HepG2 (cell line): ENCODE measurements around the gene TNFSF10. TPM values are rescaled to one million over a fixed set of nuclear protein-coding genes. Genes with fewer than 3 reads are reported as not detected.

ENCODE experiments used
- ATAC-seq: fragments of 200-7000 bp; cut with Tn5 transposase; 3 replicates; pipeline ENCODE4 v1.9.1; 2020; ENCODE audit warnings: mild to moderate bottlenecking, moderate library complexity
- BruUV-seq: library from RNA; stranded (reverse); fragments of 400-500 nt; replicated peaks from 2 replicates; lab custom pipeline; 2021; lab: Mats Ljungman, UMichigan
- CTCF ChIA-PET: fragments of 300-600 bp; formaldehyde crosslinking; extraction: SDS; loops from one replicate; lab custom pipeline; 2021; ENCODE audit warnings: low total read pairs, inconsistent platforms, low intra/inter-chr PET ratio; lab: Yijun Ruan, JAX
- POLR2A ChIA-PET: fragments of 350-600 bp; sonication (Branson Sonifier 250); formaldehyde crosslinking; loops from one replicate; lab custom pipeline; 2020; ENCODE audit warnings: antibody characterized with exemption, inconsistent platforms; lab: Yijun Ruan, JAX
- DNase-seq: peaks from one replicate; pipeline ENCODE4 v3.0.0-alpha.2; 2015; ENCODE audit warnings: low spot score
- FAIRE-seq: peaks from 3 replicates; lab custom pipeline; 2011; peaks lifted over from hg19 to GRCh38; lab: Jason Lieb, UNC
- H2AFZ ChIP-seq: one replicate; pipeline ENCODE4 v1.6.1; 2011; ENCODE audit warnings: low read length, inconsistent platforms
- H3K27ac ChIP-seq: fragments of 300-600 bp; 3 replicates; pipeline ENCODE4 v1.8.0; 2011; ENCODE audit warnings: mixed run types, mild to moderate bottlenecking, mixed read lengths, low read length, inconsistent platforms; ENCODE audit not compliant: insufficient read depth; ENCODE audit errors: extremely low read length
- H3K27me3 ChIP-seq, 2 experiments: fragments of 200-600 bp in 1 of 2; 2 replicates in 1 of 2; 3 replicates in 1 of 2; pipeline versions ENCODE4 v1.6.0 to v1.8.0; 2011; ENCODE audit warnings: low read length in 2 of 2, mild to moderate bottlenecking in 2 of 2, moderate library complexity in 2 of 2, inconsistent platforms in 1 of 2; ENCODE audit not compliant: insufficient read depth in 2 of 2, control insufficient read depth in 1 of 2
- H3K36me3 ChIP-seq, 2 experiments: fragments of 200-600 bp in 1 of 2; replicated peaks in 1 of 2; 2 replicates in 1 of 2; 3 replicates in 1 of 2; pipeline versions ENCODE4 v1.5.1 to v1.8.0; 2011; ENCODE audit warnings: low read length in 2 of 2, inconsistent platforms in 1 of 2; ENCODE audit not compliant: insufficient read depth in 2 of 2, control insufficient read depth in 1 of 2
- H3K4me1 ChIP-seq: 2 replicates; pipeline ENCODE4 v1.5.1; 2012; ENCODE audit warnings: low read length, inconsistent platforms; ENCODE audit not compliant: insufficient read depth
- H3K4me2 ChIP-seq: 2 replicates; pipeline ENCODE4 v1.6.0; 2011; ENCODE audit warnings: low read depth, low read length, inconsistent platforms
- H3K4me3 ChIP-seq, 3 experiments: fragments of 200-600 bp in 1 of 3; sonication (generic), shearing (Covaris generic) in 1 of 3; replicated peaks in 1 of 3; 2 replicates each; pipeline ENCODE4 v1.5.1; 2011 to 2016; ENCODE audit warnings: low read length in 3 of 3, inconsistent platforms in 2 of 3, low read depth in 2 of 3, mild to moderate bottlenecking in 2 of 3, control low read depth in 1 of 3, mixed read lengths in 1 of 3; ENCODE audit not compliant: insufficient read depth in 1 of 3
- H3K79me2 ChIP-seq: one replicate; pipeline ENCODE4 v1.6.1; 2011; ENCODE audit warnings: low read length, inconsistent platforms; ENCODE audit not compliant: insufficient read depth
- H3K9ac ChIP-seq: 2 replicates; pipeline ENCODE4 v1.6.0; 2011; ENCODE audit warnings: mild to moderate bottlenecking, low read depth, low read length, inconsistent platforms; ENCODE audit not compliant: insufficient read depth
- H3K9me3 ChIP-seq: 2 replicates; pipeline ENCODE4 v1.5.1; 2012; ENCODE audit warnings: mild to moderate bottlenecking, low read length
- H4K20me1 ChIP-seq: 2 replicates; pipeline ENCODE4 v1.6.0; 2011; ENCODE audit warnings: inconsistent platforms, mild to moderate bottlenecking, low read length, moderate library complexity; ENCODE audit not compliant: insufficient read depth
- FOXO1 ChIP-seq: sonication (generic); formaldehyde crosslinking; IDR thresholded peaks from 2 replicates; pipeline ENCODE4 v1.4.0; 2020; ENCODE audit warnings: missing genetic modification reagents
- FOXO4 ChIP-seq: sonication (generic); formaldehyde crosslinking; conservative IDR thresholded peaks from 2 replicates; pipeline ENCODE4 v1.8.1; 2023; ENCODE audit warnings: missing genetic modification reagents
- GMEB2 ChIP-seq: IDR thresholded peaks from 2 replicates; pipeline ENCODE4 v1.6.1; 2016; ENCODE audit warnings: missing biosample characterization, missing genetic modification reagents, low read depth
- GPBP1L1 ChIP-seq: sonication (generic); formaldehyde crosslinking; IDR thresholded peaks from 2 replicates; pipeline ENCODE4 v1.5.0; 2020; ENCODE audit warnings: mild to moderate bottlenecking, missing genetic modification reagents
- PBX3 ChIP-seq: sonication (generic); formaldehyde crosslinking; IDR thresholded peaks from 2 replicates; pipeline ENCODE4 v1.8.1; 2023; ENCODE audit warnings: missing genetic modification reagents, inconsistent platforms, borderline replicate concordance
- RORA ChIP-seq: sonication (generic); formaldehyde crosslinking; IDR thresholded peaks from 2 replicates; pipeline ENCODE4 v1.5.0; 2020; ENCODE audit warnings: mild to moderate bottlenecking, missing genetic modification reagents, moderate library complexity
- SP4 ChIP-seq: sonication (generic); formaldehyde crosslinking; IDR thresholded peaks from 2 replicates; pipeline ENCODE4 v1.8.1; 2023; ENCODE audit warnings: mild to moderate bottlenecking, missing genetic modification reagents
- SP5 ChIP-seq: IDR thresholded peaks from 2 replicates; pipeline ENCODE4 v1.6.1; 2016; ENCODE audit warnings: low read depth, borderline replicate concordance
- ZNF451 ChIP-seq: sonication (generic); formaldehyde crosslinking; IDR thresholded peaks from 2 replicates; pipeline ENCODE4 v1.5.0; 2020; ENCODE audit warnings: mild to moderate bottlenecking, missing genetic modification reagents
- ZNF703 ChIP-seq: sonication (generic); formaldehyde crosslinking; IDR thresholded peaks from 2 replicates; pipeline ENCODE4 v1.5.1; 2020; ENCODE audit warnings: missing genetic modification reagents, mild to moderate bottlenecking, moderate library complexity, borderline replicate concordance
- ZNF780A ChIP-seq: sonication (generic); formaldehyde crosslinking; IDR thresholded peaks from 2 replicates; pipeline ENCODE4 v1.8.0; 2022; ENCODE audit warnings: mild to moderate bottlenecking, missing genetic modification reagents, moderate library complexity
- ZSCAN31 ChIP-seq: sonication (generic); formaldehyde crosslinking; IDR thresholded peaks from 2 replicates; pipeline ENCODE4 v1.5.0; 2020; ENCODE audit warnings: low read depth, mild to moderate bottlenecking, missing genetic modification reagents
- WGBS: methylation state at CpG from one replicate; pipeline ENCODE4 v1.1.6; 2017; ENCODE audit warnings: low lambda C conversion rate; 5-methylcytosine and 5-hydroxymethylcytosine counted together
- in situ Hi-C: cut with HindIII; loops from 2 replicates; pipeline ENCODE4 v1.10.0; 2017; ENCODE audit warnings: low pct_unique_long_range_greater_than_20kb; ENCODE audit not compliant: extremely low pct_ligation_motif_present
- intact Hi-C: fragments of 100-400 bp; cut with micrococcal nuclease; formaldehyde crosslinking; loops from one replicate; pipeline ENCODE4 v1.10.0; 2022; ENCODE audit not compliant: unreplicated experiment
- polyA plus RNA-seq, 8 experiments: library from polyadenylated mRNA; depleted of rRNA in 3 of 8; stranded (reverse) in 7 of 8; unstranded in 1 of 8; fragments of >200 nt; fragmentation: Illumina TruSeq in 4 of 8; extraction: Trizol in 4 of 8; gene quantifications; 2 replicates each; pipeline versions ENCODE4 v1.2.1 to v1.2.3, GENCODE V29; 2011 to 2016; ENCODE audit warnings: low read depth in 4 of 8, missing spikeins in 1 of 8, mixed read lengths in 1 of 8; ENCODE audit not compliant: insufficient read depth in 1 of 8
- total RNA-seq, 5 experiments: library from RNA; depleted of rRNA; stranded (reverse); fragments of >200 nt; fragmentation: Illumina TruSeq; extraction: Trizol; gene quantifications; 2 replicates each; pipeline ENCODE4 v1.2.3, GENCODE V29; 2016; ENCODE audit warnings: low read depth in 1 of 5

TNFSF10 gene
- total and polyA plus RNA-seq, 2 of the 13 experiments (the other 11 are each of a cell fraction or from before 2014, with no cell fraction given): 8.4 to 9.9 TPM

- intact Hi-C loops: no loop called here
- Histone ChIP-seq H3K27ac (no peak overlapping the region), H3K79me2 (no peaks in the 10 kb centered on the region), H3K27me3 (no peaks in the 10 kb centered on the region), H3K4me3 (no peak overlapping the region), H4K20me1 (no peaks in the 10 kb centered on the region), H3K4me1 (peaks cover 31% of the 10 kb centered on the region), H3K9ac (no peak overlapping the region), H3K36me3 (no peaks in the 10 kb centered on the region), H3K4me2 (no peak overlapping the region), H2AFZ (no peak overlapping the region), H3K9me3 (no peaks in the 10 kb centered on the region)
- ATAC-seq: no peak
- in situ Hi-C loops: no loop called here
- no peak for DNase-seq
- 68% methylated on average over 2 of the region's 2 CpGs for WGBS
- no peak for FAIRE-seq
- ChIA-PET POLR2A (no interaction called here), CTCF (no interaction called here)
- TF ChIP-seq PBX3 (CRISPR knock-in tag) (no peak), SP5 (CRISPR knock-in tag) (no peak), ZSCAN31 (CRISPR knock-in tag) (no peak), RORA (CRISPR knock-in tag) (no peak), ZNF780A (CRISPR knock-in tag) (no peak)
- BruUV-seq: no TSS peak
These were observed 4.1 kb upstream of the TNFSF10 start for GRCh38 chr3:172527306-172527705.

GRCh38 chr3:172525116-172525613, 1.9 kb upstream of the TNFSF10 start:
- in situ Hi-C loops (no loop called here), intact Hi-C loops (no loop called here)
- H4K20me1 ChIP-seq: no peaks in the 10 kb centered on the region
- ChIA-PET CTCF (no interaction called here), POLR2A (interaction anchor here (0.8 kb wide), 1 partner anchor 8 kb away, joined by 5 read pairs; no protein-coding TSS in a partner anchor)
- no peak overlapping the region for H3K27ac ChIP-seq
- no peak overlapping the region for H3K4me2 ChIP-seq
- no peaks in the 10 kb centered on the region for H3K27me3 ChIP-seq
- no peak for FAIRE-seq
- no TSS peak for BruUV-seq
- H3K4me1 ChIP-seq: peaks cover 35% of the 10 kb centered on the region
- 93% methylated on average over 18 of the region's 18 CpGs for WGBS
- peaks cover 5% of the 10 kb centered on the region for H3K79me2 ChIP-seq
- H3K9ac ChIP-seq: no peak overlapping the region
- ATAC-seq: no peak
- H3K9me3 ChIP-seq: no peaks in the 10 kb centered on the region
- no peak for DNase-seq
- no peaks in the 10 kb centered on the region for H3K36me3 ChIP-seq
- H2AFZ ChIP-seq: no peak overlapping the region
- no peak overlapping the region for H3K4me3 ChIP-seq
- TF ChIP-seq GMEB2 (CRISPR knock-in tag) (no peak), ZNF451 (CRISPR knock-in tag) (no peak), SP4 (no peak), FOXO4 (CRISPR knock-in tag) (no peak), FOXO1 (no peak), ZNF703 (CRISPR knock-in tag) (no peak), GPBP1L1 (CRISPR knock-in tag) (no peak)
